PFSK-1 (cell line): Measurements from ENCODE around the gene GGT7.

Source experiments
- POLR2AphosphoS5 ChIP-seq: IDR thresholded peaks from 2 replicates; pipeline ENCODE4 v1.6.1; 2012; ENCODE audit warnings: low read depth, mild to moderate bottlenecking, control low read depth, low read length, moderate library complexity
- TAF1 ChIP-seq: IDR thresholded peaks from 2 replicates; pipeline ENCODE4 v1.6.1; 2012; ENCODE audit warnings: low read length, control low read depth, borderline replicate concordance; ENCODE audit not compliant: insufficient read depth
- TF ChIP-seq, protein P1 (sequence below), 2 experiments: IDR thresholded peaks; 2 replicates each; pipeline versions ENCODE4 v1.6.1 to v1.8.0; 2011 to 2012; ENCODE audit warnings: low read depth in 2 of 2, low read length in 2 of 2, control low read depth in 1 of 2, inconsistent platforms in 1 of 2, mild to moderate bottlenecking in 1 of 2, moderate library complexity in 1 of 2; ENCODE audit not compliant: insufficient read depth in 1 of 2

DNA sequence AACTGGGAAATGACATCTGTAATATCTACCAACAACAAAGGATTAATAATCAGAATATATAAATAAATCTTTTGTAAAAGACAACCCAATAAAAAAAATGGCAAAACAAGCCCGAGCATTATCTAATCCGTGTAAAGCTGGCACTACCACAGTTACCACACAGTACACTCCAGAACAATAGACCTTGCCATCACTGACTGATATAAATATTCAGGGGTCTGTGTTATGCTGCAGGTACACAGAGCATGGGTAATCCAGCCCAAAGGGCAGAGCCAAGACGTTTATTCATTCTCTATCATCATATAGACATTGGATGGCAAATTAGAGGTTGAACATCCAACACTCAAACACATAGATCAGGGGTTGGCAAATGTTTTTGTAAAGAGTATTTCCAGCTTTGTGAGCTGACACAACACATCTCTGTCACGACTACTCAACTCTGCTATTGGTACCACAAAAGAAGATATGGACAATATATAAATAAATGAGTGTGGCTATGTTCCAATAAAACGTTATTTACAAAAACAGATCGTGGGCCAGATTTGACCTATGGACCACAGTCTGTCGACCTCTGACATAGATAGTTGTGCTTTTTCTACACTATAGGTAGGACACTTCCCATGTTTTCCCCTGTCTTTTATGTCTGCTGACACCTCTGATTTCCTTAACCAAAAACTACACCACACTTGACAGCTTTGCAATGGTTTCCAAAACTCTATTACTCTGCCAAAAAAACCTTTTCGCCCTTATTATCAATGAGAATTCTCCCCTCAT lies 51.7 kb downstream of the GGT7 start:
- TF ChIP-seq POLR2AphosphoS5 (no peak), TAF1 (no peak)
- TF ChIP-seq, protein P1, sequence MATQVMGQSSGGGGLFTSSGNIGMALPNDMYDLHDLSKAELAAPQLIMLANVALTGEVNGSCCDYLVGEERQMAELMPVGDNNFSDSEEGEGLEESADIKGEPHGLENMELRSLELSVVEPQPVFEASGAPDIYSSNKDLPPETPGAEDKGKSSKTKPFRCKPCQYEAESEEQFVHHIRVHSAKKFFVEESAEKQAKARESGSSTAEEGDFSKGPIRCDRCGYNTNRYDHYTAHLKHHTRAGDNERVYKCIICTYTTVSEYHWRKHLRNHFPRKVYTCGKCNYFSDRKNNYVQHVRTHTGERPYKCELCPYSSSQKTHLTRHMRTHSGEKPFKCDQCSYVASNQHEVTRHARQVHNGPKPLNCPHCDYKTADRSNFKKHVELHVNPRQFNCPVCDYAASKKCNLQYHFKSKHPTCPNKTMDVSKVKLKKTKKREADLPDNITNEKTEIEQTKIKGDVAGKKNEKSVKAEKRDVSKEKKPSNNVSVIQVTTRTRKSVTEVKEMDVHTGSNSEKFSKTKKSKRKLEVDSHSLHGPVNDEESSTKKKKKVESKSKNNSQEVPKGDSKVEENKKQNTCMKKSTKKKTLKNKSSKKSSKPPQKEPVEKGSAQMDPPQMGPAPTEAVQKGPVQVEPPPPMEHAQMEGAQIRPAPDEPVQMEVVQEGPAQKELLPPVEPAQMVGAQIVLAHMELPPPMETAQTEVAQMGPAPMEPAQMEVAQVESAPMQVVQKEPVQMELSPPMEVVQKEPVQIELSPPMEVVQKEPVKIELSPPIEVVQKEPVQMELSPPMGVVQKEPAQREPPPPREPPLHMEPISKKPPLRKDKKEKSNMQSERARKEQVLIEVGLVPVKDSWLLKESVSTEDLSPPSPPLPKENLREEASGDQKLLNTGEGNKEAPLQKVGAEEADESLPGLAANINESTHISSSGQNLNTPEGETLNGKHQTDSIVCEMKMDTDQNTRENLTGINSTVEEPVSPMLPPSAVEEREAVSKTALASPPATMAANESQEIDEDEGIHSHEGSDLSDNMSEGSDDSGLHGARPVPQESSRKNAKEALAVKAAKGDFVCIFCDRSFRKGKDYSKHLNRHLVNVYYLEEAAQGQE (IDR thresholded peaks at IDR 0.05; ENCODE audit: insufficient read depth in 1 of 2, low read depth in 2 of 2, low read length in 2 of 2): no peak
